ENCODE measurements around the gene SNX9.

DNA sequence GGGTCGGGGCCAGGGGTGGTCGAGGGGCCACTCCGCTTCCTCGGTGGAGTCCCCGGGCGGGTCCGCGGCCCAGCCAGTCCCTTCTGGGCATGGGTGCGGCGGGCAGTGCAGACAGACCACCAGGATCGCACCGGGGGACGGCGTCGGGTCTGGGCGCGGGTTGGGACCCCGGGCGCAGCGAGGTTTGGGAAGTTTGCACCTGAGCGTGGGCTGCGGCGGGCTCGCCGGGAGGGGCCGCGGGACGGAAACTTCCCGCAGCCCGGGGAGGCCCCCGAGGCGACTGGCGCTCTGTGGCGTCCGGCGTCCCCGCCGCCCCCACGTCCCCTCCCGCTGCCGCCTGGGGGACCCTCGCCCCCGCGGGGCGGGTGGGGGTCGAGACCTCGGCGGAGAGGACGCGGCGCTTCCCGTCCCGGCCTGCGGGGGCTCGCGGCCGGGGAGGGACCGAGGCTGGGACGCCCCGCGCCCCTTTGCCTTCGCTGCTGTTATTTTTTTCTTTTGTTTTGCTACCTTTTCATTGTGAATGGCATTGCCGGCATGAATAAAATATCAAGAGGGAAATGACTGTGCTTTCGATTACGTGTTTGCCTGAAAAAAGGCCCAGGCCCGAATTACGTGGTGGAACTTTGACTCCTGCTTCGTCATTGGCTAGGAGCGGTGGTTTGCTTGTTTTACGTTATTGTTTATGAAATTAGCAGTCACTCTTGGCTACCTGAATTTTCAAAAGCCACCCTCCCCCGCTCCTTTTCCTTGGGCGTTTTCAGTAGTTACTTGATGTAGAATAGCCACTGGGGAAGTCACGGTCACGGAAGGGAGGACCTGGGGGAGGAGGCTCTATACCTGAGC lies 703 bp downstream of the SNX9 start:
- TF ChIP-seq CTCF (conservative IDR thresholded peaks at IDR 0.05 in 1 of 2, IDR thresholded peaks at IDR 0.05 in 1 of 2; ENCODE audit: low read depth in 1 of 2, low read length in 2 of 2) (no peak), EZH2 (IDR thresholded peaks at IDR 0.05; ENCODE audit: low read length, missing control alignments) (no peak)

Measured in fibroblast of lung (primary cell).